ENCODE measurements around the gene SLC34A3. TPM values are rescaled to one million over a fixed set of nuclear protein-coding genes. Genes with fewer than 3 reads are reported as not detected.

SLC34A3 gene
- total RNA-seq, 2 experiments from 2014 or later, result not detected

DNA sequence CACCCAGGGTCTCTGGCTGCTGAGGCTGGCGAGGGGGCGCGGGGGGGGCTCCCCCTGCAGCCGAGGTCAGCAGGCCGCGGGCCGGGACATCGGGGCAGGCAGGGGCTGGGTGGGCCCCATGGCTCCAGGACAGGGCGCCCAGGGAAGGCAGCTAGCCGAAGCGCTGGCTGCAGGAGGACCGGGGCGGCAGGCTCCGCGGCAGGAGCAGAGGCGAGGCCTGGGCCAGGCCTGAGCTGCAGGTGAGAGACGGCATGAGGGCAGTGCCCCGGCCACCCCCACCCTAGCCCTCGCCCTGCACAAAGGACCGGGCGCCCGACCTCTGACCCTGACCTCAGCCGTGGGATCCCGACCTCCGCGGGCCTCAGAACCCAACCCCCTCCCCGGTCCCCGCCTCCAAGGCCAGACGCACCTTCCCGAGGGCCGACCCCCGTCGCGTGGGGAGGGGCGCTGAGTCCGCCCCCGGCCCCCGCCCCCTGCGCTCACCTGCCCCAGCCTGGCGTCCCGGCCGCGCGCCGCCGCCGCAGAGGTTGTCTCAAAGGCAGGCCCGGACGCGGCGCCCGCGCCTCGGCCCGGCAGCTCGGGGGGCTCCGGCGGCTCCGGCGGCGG is 9.1 kb upstream of the SLC34A3 start:
- H3K4me3 ChIP-seq (ENCODE audit: low read depth, low read length, poor library complexity, severe bottlenecking), result peak overlapping the region; percentile 30
- no peaks in the 10 kb centered on the region for H3K9me3 ChIP-seq (ENCODE audit: low read length)
- H2AFZ ChIP-seq (ENCODE audit: low read length), result no peak overlapping the region
- H3K36me3 ChIP-seq (ENCODE audit: insufficient read depth, low read length), result peaks cover 21% of the 10 kb centered on the region; the same call in 1 of the 2 replicates
- ChIA-PET POLR2A (no interaction called here), CTCF (ENCODE audit: unreplicated experiment) (no interaction called here)
- H3K9me2 ChIP-seq (ENCODE audit: insufficient read depth, low read length), result no peaks in the 10 kb centered on the region
- BruUV-seq (replicated peaks), result no TSS peak
- DNase-seq (ENCODE audit: low spot score), result no peak
- no peak for TF ChIP-seq EZH2phosphoT487 (IDR thresholded peaks at IDR 0.05; ENCODE audit: borderline replicate concordance, low read depth, low read length)
- TF ChIP-seq, protein P1, sequence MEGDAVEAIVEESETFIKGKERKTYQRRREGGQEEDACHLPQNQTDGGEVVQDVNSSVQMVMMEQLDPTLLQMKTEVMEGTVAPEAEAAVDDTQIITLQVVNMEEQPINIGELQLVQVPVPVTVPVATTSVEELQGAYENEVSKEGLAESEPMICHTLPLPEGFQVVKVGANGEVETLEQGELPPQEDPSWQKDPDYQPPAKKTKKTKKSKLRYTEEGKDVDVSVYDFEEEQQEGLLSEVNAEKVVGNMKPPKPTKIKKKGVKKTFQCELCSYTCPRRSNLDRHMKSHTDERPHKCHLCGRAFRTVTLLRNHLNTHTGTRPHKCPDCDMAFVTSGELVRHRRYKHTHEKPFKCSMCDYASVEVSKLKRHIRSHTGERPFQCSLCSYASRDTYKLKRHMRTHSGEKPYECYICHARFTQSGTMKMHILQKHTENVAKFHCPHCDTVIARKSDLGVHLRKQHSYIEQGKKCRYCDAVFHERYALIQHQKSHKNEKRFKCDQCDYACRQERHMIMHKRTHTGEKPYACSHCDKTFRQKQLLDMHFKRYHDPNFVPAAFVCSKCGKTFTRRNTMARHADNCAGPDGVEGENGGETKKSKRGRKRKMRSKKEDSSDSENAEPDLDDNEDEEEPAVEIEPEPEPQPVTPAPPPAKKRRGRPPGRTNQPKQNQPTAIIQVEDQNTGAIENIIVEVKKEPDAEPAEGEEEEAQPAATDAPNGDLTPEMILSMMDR (conservative IDR thresholded peaks at IDR 0.05; ENCODE audit: low read length), result no peak
- intact Hi-C loops (cut with micrococcal nuclease; ENCODE audit: unreplicated experiment), result loop anchor here (2.0 kb wide), 2 partner anchors 21 to 33 kb away; partner anchors contain the start of genes ANAPC2, SSNA1 and TPRN
- H3K4me2 ChIP-seq (ENCODE audit: low read length), result peak overlapping the region; percentile 55
- no peaks in the 10 kb centered on the region for H3K79me2 ChIP-seq (ENCODE audit: insufficient read depth, low read depth, low read length)
- H3K4me1 ChIP-seq (ENCODE audit: insufficient read depth, low read length, poor library complexity, severe bottlenecking), result peaks cover 23% of the 10 kb centered on the region
- H3K27ac ChIP-seq (ENCODE audit: low read depth, low read length, poor library complexity, severe bottlenecking), result no peak overlapping the region
- H4K20me1 ChIP-seq (ENCODE audit: insufficient read depth, low read length), result no peaks in the 10 kb centered on the region

DNA sequence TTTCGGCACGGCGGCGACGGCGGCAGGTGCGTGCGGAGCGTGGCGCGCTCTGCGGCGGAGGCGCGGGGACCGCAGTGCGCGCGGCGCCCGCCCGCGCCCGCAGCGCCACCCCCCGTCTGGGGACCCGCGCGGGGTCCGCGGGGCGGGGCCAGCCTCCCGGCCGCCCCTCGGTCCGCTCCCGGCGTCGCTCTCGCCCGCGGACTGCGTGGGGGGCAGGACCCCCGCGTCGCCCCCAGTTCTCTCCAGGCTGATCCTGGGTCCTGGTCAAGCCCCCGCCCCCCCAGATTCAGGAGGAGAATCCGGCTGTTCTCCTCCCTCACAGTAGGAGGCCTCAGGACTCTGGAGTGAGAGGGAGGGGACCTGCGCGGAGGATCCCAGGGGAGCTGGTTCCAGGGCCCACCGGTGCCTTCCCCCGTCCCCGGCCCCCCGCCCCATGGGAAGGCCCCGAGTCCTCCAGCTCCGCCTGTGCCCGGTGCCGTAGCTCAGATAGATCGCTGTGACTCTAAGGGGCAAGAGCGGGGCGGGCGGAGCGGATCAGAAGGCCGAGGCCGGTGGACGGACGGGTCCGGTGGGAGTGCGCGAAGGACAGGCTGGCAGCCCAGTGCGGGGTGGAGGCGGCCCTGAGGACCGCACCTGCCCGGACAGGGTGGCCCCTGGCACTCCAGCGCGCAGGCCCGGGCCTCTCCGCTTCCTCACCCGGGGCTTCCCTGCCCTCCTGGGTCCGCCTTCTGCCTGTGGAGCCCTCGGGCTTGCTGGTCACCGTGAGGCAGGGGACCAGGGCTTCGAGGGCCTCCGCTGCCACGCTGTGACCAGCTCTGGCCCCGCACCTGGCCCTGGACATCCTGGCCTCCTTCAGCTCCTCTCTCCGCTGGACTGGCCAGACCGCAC is 8.3 kb upstream of the SLC34A3 start, which contains the start of gene RNF208:
TSS of gene RNF208 (minus strand) at position 51 of the 888 bp plus-strand sequence. CDS start 1,028 bp downstream, outside the sequence.
- peak within 1 kb of the TSS; percentile 91 for H3K4me3 ChIP-seq (ENCODE audit: low read depth, low read length, poor library complexity, severe bottlenecking)
- H2AFZ ChIP-seq (ENCODE audit: low read length), result no peak within 1 kb of the TSS
- peak within 1 kb of the TSS; percentile 27 for H3K27ac ChIP-seq (ENCODE audit: low read depth, low read length, poor library complexity, severe bottlenecking)
- peak within 1 kb of the TSS; percentile 98 for H3K4me2 ChIP-seq (ENCODE audit: low read length)
- no peak for DNase-seq (ENCODE audit: low spot score)
- no peaks in the 10 kb centered on the region for H3K9me2 ChIP-seq (ENCODE audit: insufficient read depth, low read length)
- intact Hi-C loops (cut with micrococcal nuclease; ENCODE audit: unreplicated experiment), result loop anchor here (1.0 to 2.0 kb wide), 5 partner anchors 22 to 176 kb away; partner anchors contain the start of genes ANAPC2, NPDC1, SSNA1 and TPRN
- TF ChIP-seq EZH2phosphoT487 (IDR thresholded peaks at IDR 0.05; ENCODE audit: borderline replicate concordance, low read depth, low read length), result no peak
- TF ChIP-seq, protein P1 (conservative IDR thresholded peaks at IDR 0.05; ENCODE audit: low read length), result no peak
- POLR2A ChIA-PET, result interaction anchor here (0.6 to 1.6 kb wide), 6 partner anchors 15 to 287 kb away, joined by 3 to 5 read pairs (median 4); partner anchors contain the start of gene TUBB4B
- H3K4me1 ChIP-seq (ENCODE audit: insufficient read depth, low read length, poor library complexity, severe bottlenecking), result peaks cover 25% of the 10 kb centered on the region
- H4K20me1 ChIP-seq (ENCODE audit: insufficient read depth, low read length), result no peaks in the 10 kb centered on the region
- H3K36me3 ChIP-seq (ENCODE audit: insufficient read depth, low read length), result peaks cover 16% of the 10 kb centered on the region; the same call in 1 of the 2 replicates
- H3K79me2 ChIP-seq (ENCODE audit: insufficient read depth, low read depth, low read length), result no peaks in the 10 kb centered on the region
- H3K9me3 ChIP-seq (ENCODE audit: low read length), result no peaks in the 10 kb centered on the region
- CTCF ChIA-PET (ENCODE audit: unreplicated experiment), result no interaction called here
- BruUV-seq (replicated peaks), result no TSS peak
